H9 (cell line): ENCODE data around the gene DNAI4. TPM values are rescaled to one million over a fixed set of nuclear protein-coding genes. Genes with fewer than 3 reads are reported as not detected.
"Not testable (repeated sequence)": the region's sequence is repeated elsewhere in the genome, so short reads cannot be mapped to it uniquely, and the experiment has no call there.

ENCODE experiments used
- DNase-seq: peaks from one replicate; pipeline ENCODE4 v3.0.0-alpha.2; 2017
- H2AFZ ChIP-seq: one replicate; pipeline ENCODE4 v1.6.1; 2013; ENCODE audit warnings: mild to moderate bottlenecking, low read length, control low read depth, moderate library complexity
- H2AK5ac ChIP-seq: 2 replicates; pipeline ENCODE4 v1.6.1; 2013; ENCODE audit warnings: low read length, control low read depth, mixed read lengths; ENCODE audit not compliant: insufficient read length
- H2BK120ac ChIP-seq: one replicate; pipeline ENCODE4 v1.6.1; 2013; ENCODE audit warnings: low read depth, mild to moderate bottlenecking, low read length, control low read depth, inconsistent platforms; ENCODE audit not compliant: poor library complexity, severe bottlenecking
- H2BK12ac ChIP-seq: 2 replicates; pipeline ENCODE4 v1.6.1; 2013; ENCODE audit warnings: low read length, control low read depth, mixed read lengths, low read depth; ENCODE audit not compliant: insufficient read length
- H2BK15ac ChIP-seq: 2 replicates; pipeline ENCODE4 v1.6.1; 2013; ENCODE audit warnings: low read depth, low read length, control low read depth
- H2BK20ac ChIP-seq: one replicate; pipeline ENCODE4 v1.6.1; 2013; ENCODE audit warnings: low read depth, mild to moderate bottlenecking, low read length, control low read depth, inconsistent platforms; ENCODE audit not compliant: poor library complexity, severe bottlenecking
- H2BK5ac ChIP-seq: 2 replicates; pipeline ENCODE4 v1.6.1; 2013; ENCODE audit warnings: low read length, control low read depth, mixed read lengths; ENCODE audit not compliant: insufficient read length
- H3K14ac ChIP-seq: 2 replicates; pipeline ENCODE4 v1.6.1; 2013; ENCODE audit warnings: low read length, control low read depth; ENCODE audit not compliant: insufficient read depth
- H3K18ac ChIP-seq: 2 replicates; pipeline ENCODE4 v1.6.1; 2013; ENCODE audit warnings: low read depth, mild to moderate bottlenecking, mixed read lengths, low read length, control low read depth; ENCODE audit not compliant: insufficient read length
- H3K23ac ChIP-seq: 2 replicates; pipeline ENCODE4 v1.6.1; 2013; ENCODE audit warnings: low read length, control low read depth, mixed read lengths, low read depth; ENCODE audit not compliant: insufficient read length
- H3K23me2 ChIP-seq: 2 replicates; pipeline ENCODE4 v1.6.1; 2013; ENCODE audit warnings: low read depth, mild to moderate bottlenecking, mixed read lengths, low read length, control low read depth; ENCODE audit not compliant: insufficient read length, poor library complexity, severe bottlenecking
- H3K27ac ChIP-seq: 2 replicates; pipeline ENCODE4 v1.5.1; 2013; ENCODE audit warnings: low read length, control low read depth, mixed read lengths, low read depth; ENCODE audit not compliant: insufficient read length
- H3K27me3 ChIP-seq: 2 replicates; pipeline ENCODE4 v1.6.1; 2013; ENCODE audit warnings: low read length, control low read depth, inconsistent platforms; ENCODE audit not compliant: insufficient read depth
- H3K4ac ChIP-seq: 2 replicates; pipeline ENCODE4 v1.6.1; 2013; ENCODE audit warnings: low read depth, mild to moderate bottlenecking, control low read depth, inconsistent platforms, low read length, moderate library complexity
- H3K4me1 ChIP-seq: 2 replicates; pipeline ENCODE4 v1.6.1; 2013; ENCODE audit warnings: low read length, control low read depth, inconsistent platforms; ENCODE audit not compliant: insufficient read depth
- H3K4me2 ChIP-seq: 2 replicates; pipeline ENCODE4 v1.6.1; 2013; ENCODE audit warnings: low read length, control low read depth, mixed read lengths; ENCODE audit not compliant: insufficient read length, insufficient read depth
- H3K56ac ChIP-seq: 2 replicates; pipeline ENCODE4 v1.6.1; 2013; ENCODE audit warnings: low read depth, mild to moderate bottlenecking, mixed read lengths, low read length, control low read depth; ENCODE audit not compliant: insufficient read length
- H3K79me1 ChIP-seq: 2 replicates; pipeline ENCODE4 v1.6.1; 2013; ENCODE audit warnings: low read depth, mild to moderate bottlenecking, moderate library complexity, low read length, control low read depth, inconsistent platforms; ENCODE audit not compliant: insufficient read depth, poor library complexity, severe bottlenecking
- H3K79me2 ChIP-seq: 2 replicates; pipeline ENCODE4 v1.6.1; 2013; ENCODE audit warnings: low read length, control low read depth, inconsistent platforms; ENCODE audit not compliant: insufficient read depth
- H3K9ac ChIP-seq: 2 replicates; pipeline ENCODE4 v1.6.1; 2013; ENCODE audit warnings: low read length, control low read depth, mixed read lengths; ENCODE audit not compliant: insufficient read length; ENCODE audit errors: extremely low read depth
- H3K9me3 ChIP-seq: one replicate; pipeline ENCODE4 v1.6.1; 2013; ENCODE audit warnings: low read depth, low read length, inconsistent platforms; ENCODE audit not compliant: control insufficient read depth
- H3T11ph ChIP-seq: one replicate; pipeline ENCODE4 v1.6.1; 2013; ENCODE audit warnings: mild to moderate bottlenecking, low read length, control low read depth, inconsistent platforms
- H4K20me1 ChIP-seq: one replicate; pipeline ENCODE4 v1.6.1; 2013; ENCODE audit not compliant: control insufficient read depth, insufficient read length, insufficient read depth
- H4K5ac ChIP-seq: 2 replicates; pipeline ENCODE4 v1.6.1; 2013; ENCODE audit warnings: low read depth, mild to moderate bottlenecking, mixed read lengths, low read length, control low read depth; ENCODE audit not compliant: insufficient read length
- H4K8ac ChIP-seq: replicated peaks from 2 replicates; pipeline ENCODE4 v1.6.1; 2013; ENCODE audit warnings: low read length, control low read depth, mixed read lengths, low read depth; ENCODE audit not compliant: insufficient read length
- H4K91ac ChIP-seq: 2 replicates; pipeline ENCODE4 v1.6.1; 2013; ENCODE audit warnings: low read depth, mild to moderate bottlenecking, moderate library complexity, mixed read lengths, low read length, control low read depth; ENCODE audit not compliant: insufficient read length
- H3K27ac Mint-ChIP-seq, 3 experiments: 2 replicates in 2 of 3; 3 replicates in 1 of 3; pipeline ENCODE4 v1.8.0; 2020 to 2021; ENCODE audit warnings: mixed read lengths in 3 of 3, mild to moderate bottlenecking in 1 of 3, moderate library complexity in 1 of 3
- H3K27me3 Mint-ChIP-seq: 2 replicates; pipeline ENCODE4 v1.8.0; 2021; ENCODE audit warnings: low read depth, mild to moderate bottlenecking, moderate library complexity, mixed read lengths
- H3K36me3 Mint-ChIP-seq, 3 experiments: 2 replicates in 2 of 3; 3 replicates in 1 of 3; pipeline ENCODE4 v1.8.0; 2020 to 2021; ENCODE audit warnings: low read depth in 3 of 3, mixed read lengths in 3 of 3; ENCODE audit not compliant: insufficient read depth in 1 of 3
- H3K4me1 Mint-ChIP-seq, 2 experiments: 2 replicates each; pipeline ENCODE4 v1.8.0; 2020; ENCODE audit warnings: mixed read lengths in 2 of 2
- H3K4me3 Mint-ChIP-seq, 2 experiments: 2 replicates in 1 of 2; 3 replicates in 1 of 2; pipeline ENCODE4 v1.8.0; 2020 to 2021; ENCODE audit warnings: mild to moderate bottlenecking in 2 of 2, mixed read lengths in 2 of 2, moderate library complexity in 1 of 2
- H3K9me3 Mint-ChIP-seq, 2 experiments: 2 replicates in 1 of 2; 3 replicates in 1 of 2; pipeline ENCODE4 v1.8.0; 2020; ENCODE audit warnings: mild to moderate bottlenecking in 2 of 2, mixed read lengths in 2 of 2, moderate library complexity in 1 of 2
- CTCF ChIP-seq: fragments of 200-600 bp; sonication (generic); conservative IDR thresholded peaks from 3 replicates; pipeline ENCODE4 v1.8.0; 2021; ENCODE audit warnings: antibody characterized with exemption, mild to moderate bottlenecking
- WGBS: extraction: QIAGEN DNeasy Blood & Tissue Kit; methylation state at CpG from one replicate; pipeline ENCODE4 v1.1.7; 2013; ENCODE audit warnings: missing lambda C conversion rate, low lambda C conversion rate, mixed read lengths; ENCODE audit not compliant: insufficient read length; ENCODE audit errors: extremely low coverage; 5-methylcytosine and 5-hydroxymethylcytosine counted together
- total RNA-seq: library from RNA; stranded (reverse); gene quantifications from 2 replicates; pipeline ENCODE4 v1.2.1, GENCODE V29; 2021

Gene DNAI4
- total RNA-seq, 1 experiment from 2014 or later: 1.4 TPM

DNA sequence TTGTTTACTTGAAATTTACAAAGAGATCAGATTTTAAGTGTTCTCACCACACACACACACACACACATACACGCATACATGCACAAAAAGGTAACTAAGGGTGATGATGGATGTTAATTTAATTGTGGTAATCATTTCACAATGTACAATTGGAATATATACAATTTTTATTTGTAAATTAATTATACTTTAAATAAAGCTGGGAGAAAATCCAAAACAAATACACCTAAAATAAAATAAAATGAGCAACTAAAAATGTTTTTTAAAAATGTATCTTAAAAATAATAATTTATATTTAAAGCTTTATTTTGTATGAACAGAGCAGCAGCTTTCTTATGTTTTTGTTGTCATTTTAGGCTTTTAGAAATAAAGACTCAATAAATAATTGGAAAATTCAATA lies 115.4 kb downstream of the DNAI4 start:
- Histone ChIP-seq H3K4me2 (no peak overlapping the region), H3K14ac (no peak overlapping the region), H2AK5ac (no peak overlapping the region), H3K4me1 (no peaks in the 10 kb centered on the region), H3K18ac (no peak overlapping the region), H2BK12ac (no peak overlapping the region), H3T11ph (no peak overlapping the region), H3K9ac (no peak overlapping the region), H3K79me2 (no peaks in the 10 kb centered on the region), H3K27ac (no peak overlapping the region), H2BK20ac (no peak overlapping the region), H2BK120ac (no peak overlapping the region), H3K79me1 (no peaks in the 10 kb centered on the region), H4K8ac (no peak overlapping the region), H2BK15ac (no peak overlapping the region), H4K20me1 (no peaks in the 10 kb centered on the region), H2AFZ (no peak overlapping the region), H3K9me3 (no peaks in the 10 kb centered on the region), H3K56ac (no peak overlapping the region), H4K91ac (no peak overlapping the region), H4K5ac (no peak overlapping the region), H3K4ac (no peak overlapping the region), H3K23me2 (no peaks in the 10 kb centered on the region), H3K23ac (no peak overlapping the region), H2BK5ac (no peak overlapping the region), H3K27me3 (no peaks in the 10 kb centered on the region)
- no peak for TF ChIP-seq CTCF
- Mint-ChIP-seq H3K27ac (no peak overlapping the region), H3K9me3 (no peaks in the 10 kb centered on the region), H3K4me3 (no peak overlapping the region), H3K36me3 (no peaks in the 10 kb centered on the region), H3K27me3 (no peaks in the 10 kb centered on the region), H3K4me1 (no peaks in the 10 kb centered on the region)
- no CpG with 5 or more reads among the region's 1 CpG for WGBS
- DNase-seq: no peak

GRCh38 chr1:66795839-66796238 lies 128.8 kb downstream of the DNAI4 start:
- H3K9ac ChIP-seq, H3K4me1 Mint-ChIP-seq, H3K79me2 ChIP-seq, H2BK12ac ChIP-seq, DNase-seq, H3K9me3 ChIP-seq, H3K36me3 Mint-ChIP-seq, H2AK5ac ChIP-seq, H2AFZ ChIP-seq, H3K27me3 Mint-ChIP-seq, H3K4me1 ChIP-seq, H4K20me1 ChIP-seq, H3K79me1 ChIP-seq, H3K23me2 ChIP-seq, H3K27ac Mint-ChIP-seq, H3T11ph ChIP-seq, H3K23ac ChIP-seq, H3K18ac ChIP-seq, H3K14ac ChIP-seq, H3K4ac ChIP-seq, H3K9me3 Mint-ChIP-seq, H3K4me2 ChIP-seq, H2BK20ac ChIP-seq, H3K27ac ChIP-seq, H3K27me3 ChIP-seq, H4K5ac ChIP-seq, H2BK5ac ChIP-seq, H3K4me3 Mint-ChIP-seq, H2BK15ac ChIP-seq, H3K56ac ChIP-seq, H2BK120ac ChIP-seq, H4K91ac ChIP-seq, H4K8ac ChIP-seq: not testable (repeated sequence)
- WGBS: no CpG with 5 or more reads among the region's 2 CpGs
